Aorta (tissue), 5 donors: ENCODE results near the gene POLR2J3. TPM values are rescaled to one million over a fixed set of nuclear protein-coding genes. Genes with fewer than 3 reads are reported as not detected.
"Not testable (repeated sequence)": the region's sequence is repeated elsewhere in the genome, so short reads cannot be mapped to it uniquely, and the experiment has no call there.

Experiments
- ATAC-seq: fragments of 200-7000 bp; cut with Tn5 transposase; one replicate; pipeline ENCODE4 v1.9.1; 2022; ENCODE audit warnings: moderate library complexity; ENCODE audit not compliant: low FRiP score
- DNase-seq, 2 donors: peaks; one replicate each; pipeline ENCODE4 v3.0.0-alpha.2; 2020
- H3K27ac ChIP-seq, 2 donors: one replicate each; pipeline ENCODE4 v1.5.1; 2013; ENCODE audit warnings: low read length in 2 of 2, mild to moderate bottlenecking in 2 of 2, moderate library complexity in 2 of 2, control low read depth in 1 of 2, inconsistent platforms in 1 of 2, low read depth in 1 of 2
- H3K27me3 ChIP-seq, 2 donors: one replicate each; pipeline ENCODE4 v1.6.1; 2013; ENCODE audit warnings: control low read depth in 1 of 2, low read length in 1 of 2, mild to moderate bottlenecking in 1 of 2, moderate library complexity in 1 of 2; ENCODE audit not compliant: insufficient read depth in 2 of 2, control insufficient read depth in 1 of 2
- H3K36me3 ChIP-seq, 2 donors: one replicate each; pipeline ENCODE4 v1.6.1; 2013; ENCODE audit warnings: control low read depth in 1 of 2, low read length in 1 of 2, mild to moderate bottlenecking in 1 of 2; ENCODE audit not compliant: insufficient read depth in 2 of 2, control insufficient read depth in 1 of 2
- H3K4me1 ChIP-seq, 2 donors: one replicate each; pipeline ENCODE4 v1.6.1; 2013; ENCODE audit warnings: low read length in 2 of 2, control low read depth in 1 of 2, mild to moderate bottlenecking in 1 of 2, moderate library complexity in 1 of 2; ENCODE audit not compliant: insufficient read depth in 2 of 2, control insufficient read depth in 1 of 2
- H3K4me3 ChIP-seq, 2 donors: one replicate each; pipeline ENCODE4 v1.5.1; 2013; ENCODE audit warnings: low read length in 2 of 2, control low read depth in 1 of 2, mild to moderate bottlenecking in 1 of 2
- H3K9me3 ChIP-seq: one replicate; pipeline ENCODE4 v1.6.1; 2013; ENCODE audit warnings: mild to moderate bottlenecking, low read length; ENCODE audit not compliant: control insufficient read depth
- WGBS, 2 donors: extraction: QIAGEN DNeasy Blood & Tissue Kit; methylation state at CpG; one replicate each; pipeline ENCODE4 v1.1.7; 2013; 5-methylcytosine and 5-hydroxymethylcytosine counted together
- intact Hi-C, 2 donors: fragments of 100-400 bp; cut with DNase I; formaldehyde crosslinking; loops; one replicate each; pipeline versions ENCODE4 v1.14.2 to v1.15.0; 2022
- polyA plus RNA-seq, 2 donors: library from polyadenylated mRNA; stranded (reverse); fragments of 200-250 nt; gene quantifications; one replicate each; pipeline ENCODE4 v1.2.3, GENCODE V29; 2013
- total RNA-seq, 2 donors: library from RNA; stranded (reverse); fragmentation: NEBNext Ultra II Directional; extraction: Animal tissue kit (Norgen Biotek cat#: 25700); gene quantifications; one replicate each; pipeline ENCODE4 v1.2.1, GENCODE V29; 2021
- donor health status: healthy with polysubstance abuse.
- donor health status: Bipolar disorder and iron deficiency.
- donor health status: DM: no; HTN: no; CAD: no.
- donor health status: DM: no; HTN: no; CAD: no.
- donor health status: DM: yes; HTN: yes; CAD: no.

The POLR2J3 gene
- total and polyA plus RNA-seq, 4 donors: 27.5 to 69.9 (median 50.1) TPM

DNA sequence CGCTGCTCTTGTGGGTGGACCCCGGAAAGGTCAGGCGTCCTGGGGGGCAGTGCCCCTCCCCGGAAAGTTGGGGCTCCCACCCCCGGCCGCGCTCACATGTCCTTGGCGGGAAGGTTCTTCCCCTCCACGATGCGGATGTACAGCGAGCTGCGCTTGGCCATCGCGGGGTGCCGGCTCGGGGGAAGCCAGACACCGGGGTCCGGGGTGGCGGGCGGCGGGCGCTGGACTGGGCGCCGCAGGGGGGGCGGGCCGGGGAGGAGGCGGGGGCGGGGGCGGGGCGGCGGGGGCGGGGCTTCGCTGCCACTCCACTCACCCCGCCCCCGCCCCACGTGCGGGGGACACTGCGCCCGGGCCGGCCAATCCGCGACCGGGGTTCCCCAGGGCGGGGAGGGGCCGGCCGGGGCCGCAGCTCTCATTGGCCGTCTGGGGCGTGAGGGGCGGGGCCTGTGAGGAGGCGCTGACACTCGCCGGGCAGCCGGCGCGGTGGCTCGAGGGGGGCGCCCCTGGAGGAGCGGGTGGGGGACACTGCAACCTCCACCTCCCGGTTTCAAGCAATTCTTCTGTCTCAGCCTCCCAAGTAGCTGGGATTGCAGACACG is 54.7 kb downstream of the POLR2J3 start, which contains the start of gene RASA4B:
RASA4B (minus strand) TSS at position 228 of the 598 bp plus-strand sequence; CDS start at position 161, 67 bp downstream.
- H3K9me3 ChIP-seq, intact Hi-C loops, H3K36me3 ChIP-seq, H3K4me1 ChIP-seq, H3K27me3 ChIP-seq, H3K4me3 ChIP-seq, H3K27ac ChIP-seq: not testable (repeated sequence)
- ATAC-seq (peak; percentile 92), DNase-seq (peak; percentile 33 to 52)
- WGBS, 2 donors: 1 to 3% methylated on average over 8 to 28 of the region's 61 CpGs

Other genes starting within 250 kb of the POLR2J3 start
- not detected for gene SPDYE6, start 216.1 kb downstream of the POLR2J3 start, total RNA-seq
- gene SPDYE6, start 216.1 kb downstream of the POLR2J3 start, polyA plus RNA-seq: under 1 TPM in 1 of 2 donors, not detected in 1; 0.31 TPM
- gene PRKRIP1, start 176.2 kb downstream of the POLR2J3 start, total RNA-seq: 10 to 100 TPM; 19.0 to 26.0 TPM
- 10 to 100 TPM; 14.9 to 66.5 TPM for gene PRKRIP1, start 176.2 kb downstream of the POLR2J3 start, polyA plus RNA-seq
- 10 to 100 TPM; 17.8 to 25.5 TPM for gene ORAI2, start 139.0 kb downstream of the POLR2J3 start, total RNA-seq
- 1 to 10 TPM; 3.1 to 7.4 TPM for gene ORAI2, start 139.0 kb downstream of the POLR2J3 start, polyA plus RNA-seq
- 1 to 10 TPM; 6.1 to 8.7 TPM for gene ALKBH4, start 107.7 kb downstream of the POLR2J3 start, total RNA-seq
- 10 to 100 TPM in 1 of 2 donors, 1 to 10 TPM in 1; 9.1 to 10.2 TPM for gene ALKBH4, start 107.7 kb downstream of the POLR2J3 start, polyA plus RNA-seq
- 1 to 10 TPM; 8.6 to 9.4 TPM for gene LRWD1, start 107.6 kb downstream of the POLR2J3 start, total RNA-seq
- 10 to 100 TPM; 13.4 to 16.5 TPM for gene LRWD1, start 107.6 kb downstream of the POLR2J3 start, polyA plus RNA-seq
- 10 to 100 TPM; 29.6 to 35.9 TPM for gene POLR2J, start 93.7 kb downstream of the POLR2J3 start, total RNA-seq
- 10 to 100 TPM; 90.0 to 92.9 TPM for gene POLR2J, start 93.7 kb downstream of the POLR2J3 start, polyA plus RNA-seq
- gene RASA4B, start 54.8 kb downstream of the POLR2J3 start, total RNA-seq: 10 to 100 TPM; 44.1 to 81.9 TPM
- 10 to 100 TPM; 14.4 to 50.9 TPM for gene RASA4B, start 54.8 kb downstream of the POLR2J3 start, polyA plus RNA-seq
- gene UPK3BL2, start 28.9 kb downstream of the POLR2J3 start, total RNA-seq: 10 to 100 TPM; 19.5 to 41.7 TPM
- 10 to 100 TPM in 1 of 2 donors, 1 to 10 TPM in 1; 4.0 to 27.5 TPM for gene UPK3BL2, start 28.9 kb downstream of the POLR2J3 start, polyA plus RNA-seq
- gene SPDYE2, start 21.4 kb downstream of the POLR2J3 start, total RNA-seq: not detected
- gene SPDYE2, start 21.4 kb downstream of the POLR2J3 start, polyA plus RNA-seq: not detected
- gene RASA4, start 44.2 kb upstream of the POLR2J3 start, total RNA-seq: 100 to 1,000 TPM; 133 to 354 TPM
- gene RASA4, start 44.2 kb upstream of the POLR2J3 start, polyA plus RNA-seq: 10 to 100 TPM; 19.2 to 62.0 TPM
- 10 to 100 TPM in 1 of 2 donors, 1 to 10 TPM in 1; 7.5 to 28.4 TPM for gene UPK3BL1, start 70.2 kb upstream of the POLR2J3 start, total RNA-seq
- gene UPK3BL1, start 70.2 kb upstream of the POLR2J3 start, polyA plus RNA-seq: 100 to 1,000 TPM in 1 of 2 donors, 10 to 100 TPM in 1; 21.0 to 142 TPM
- not detected for gene SPDYE2B, start 77.7 kb upstream of the POLR2J3 start, total RNA-seq
- gene SPDYE2B, start 77.7 kb upstream of the POLR2J3 start, polyA plus RNA-seq: not detected
- gene POLR2J2, start 99.1 kb upstream of the POLR2J3 start, total RNA-seq: 10 to 100 TPM in 1 of 2 donors, 1 to 10 TPM in 1; 10.0 to 22.1 TPM
- gene POLR2J2, start 99.1 kb upstream of the POLR2J3 start, polyA plus RNA-seq: 1 to 10 TPM in 1 of 2 donors, not detected in 1; 4.4 TPM
- gene FAM185A, start 176.4 kb upstream of the POLR2J3 start, total RNA-seq: 10 to 100 TPM in 1 of 2 donors, 1 to 10 TPM in 1; 6.5 to 12.6 TPM
- 1 to 10 TPM; 3.6 to 6.1 TPM for gene FAM185A, start 176.4 kb upstream of the POLR2J3 start, polyA plus RNA-seq